ENCODE measurements around the gene AMOTL1.

The AMOTL1 gene

GRCh38 chr11:94781837-94782236 lies 13.7 kb downstream of the AMOTL1 start:
- H3K4me3 ChIP-seq (replicated peaks in 1 of 2; ENCODE audit: low read depth in 2 of 2, low read length in 2 of 2), result no peak overlapping the region
- no peak for TF ChIP-seq CTCF (IDR thresholded peaks at IDR 0.05; ENCODE audit: low read depth, low read length)
- DNase-seq (ENCODE audit: low read depth in 2 of 2), result peak; percentile 46 to 96

GRCh38 chr11:94782446-94782845 lies 14.3 kb downstream of the AMOTL1 start:
- peak; percentile 50 to 53 for DNase-seq (ENCODE audit: low read depth in 2 of 2)
- no peak for TF ChIP-seq CTCF (IDR thresholded peaks at IDR 0.05; ENCODE audit: low read depth, low read length)
- no peak overlapping the region for H3K4me3 ChIP-seq (replicated peaks in 1 of 2; ENCODE audit: low read depth in 2 of 2, low read length in 2 of 2)

GRCh38 chr11:94784884-94785283 lies 16.7 kb downstream of the AMOTL1 start:
- no peak for TF ChIP-seq CTCF (IDR thresholded peaks at IDR 0.05; ENCODE audit: low read depth, low read length)
- H3K4me3 ChIP-seq (replicated peaks in 1 of 2; ENCODE audit: low read depth in 2 of 2, low read length in 2 of 2), result no peak overlapping the region
- DNase-seq (ENCODE audit: low read depth in 2 of 2), result no peak

- DNase-seq (ENCODE audit: low read depth in 2 of 2), result no peak
- H3K4me3 ChIP-seq (replicated peaks in 1 of 2; ENCODE audit: low read depth in 2 of 2, low read length in 2 of 2), result no peak overlapping the region
- no peak for TF ChIP-seq CTCF (IDR thresholded peaks at IDR 0.05; ENCODE audit: low read depth, low read length)
Observed at GRCh38 chr11:94785509-94785908, 17.4 kb downstream of the AMOTL1 start.

- peak; percentile 60 for TF ChIP-seq CTCF (IDR thresholded peaks at IDR 0.05; ENCODE audit: low read depth, low read length)
- no peak overlapping the region for H3K4me3 ChIP-seq (replicated peaks in 1 of 2; ENCODE audit: low read depth in 2 of 2, low read length in 2 of 2)
- peak; percentile 74 to 79 for DNase-seq (ENCODE audit: low read depth in 2 of 2)
Observed at GRCh38 chr11:94786264-94787126, 18.3 kb downstream of the AMOTL1 start.

- no peak overlapping the region for H3K4me3 ChIP-seq (replicated peaks in 1 of 2; ENCODE audit: low read depth in 2 of 2, low read length in 2 of 2)
- TF ChIP-seq CTCF (IDR thresholded peaks at IDR 0.05; ENCODE audit: low read depth, low read length), result no peak
- DNase-seq (ENCODE audit: low read depth in 2 of 2), result no peak
Observed at GRCh38 chr11:94787801-94788200, 19.6 kb downstream of the AMOTL1 start.

Measured in cardiac fibroblast (primary cell).